Neural crest cell (in vitro differentiated cells): ENCODE measurements around the gene MYH14. TPM values are rescaled to one million over a fixed set of nuclear protein-coding genes. Genes with fewer than 3 reads are reported as not detected.

Experiments
- DNase-seq: peaks from one replicate; pipeline ENCODE4 v3.0.0; 2021; ENCODE audit warnings: low read depth, mixed read lengths, low spot score
- H3K27ac Mint-ChIP-seq: one replicate; pipeline ENCODE4 v1.8.0; 2021; ENCODE audit warnings: mild to moderate bottlenecking, mixed read lengths; ENCODE audit not compliant: unreplicated experiment
- H3K27me3 Mint-ChIP-seq: 2 replicates; pipeline ENCODE4 v1.8.0; 2021; ENCODE audit warnings: low read depth, mild to moderate bottlenecking, mixed read lengths
- H3K36me3 Mint-ChIP-seq: 2 replicates; pipeline ENCODE4 v1.8.0; 2021; ENCODE audit warnings: low read depth, mild to moderate bottlenecking, mixed read lengths
- H3K4me1 Mint-ChIP-seq: 2 replicates; pipeline ENCODE4 v1.8.0; 2021; ENCODE audit warnings: mixed read lengths
- H3K4me3 Mint-ChIP-seq: one replicate; pipeline ENCODE4 v1.8.0; 2021; ENCODE audit warnings: mild to moderate bottlenecking, mixed read lengths
- H3K9me3 Mint-ChIP-seq: 2 replicates; pipeline ENCODE4 v1.8.0; 2021; ENCODE audit warnings: mixed read lengths
- total RNA-seq: library from RNA; stranded (reverse); gene quantifications from 2 replicates; pipeline ENCODE4 v1.2.1, GENCODE V29; 2021
- TF ChIP-seq, protein P1 (sequence below): fragments of 200-600 bp; sonication (generic); conservative IDR thresholded peaks from 2 replicates; pipeline ENCODE4 v1.5.0; 2021; ENCODE audit warnings: antibody characterized with exemption, mild to moderate bottlenecking

Gene MYH14
- total RNA-seq, 1 donor from 2014 or later = 4.7 TPM

DNA sequence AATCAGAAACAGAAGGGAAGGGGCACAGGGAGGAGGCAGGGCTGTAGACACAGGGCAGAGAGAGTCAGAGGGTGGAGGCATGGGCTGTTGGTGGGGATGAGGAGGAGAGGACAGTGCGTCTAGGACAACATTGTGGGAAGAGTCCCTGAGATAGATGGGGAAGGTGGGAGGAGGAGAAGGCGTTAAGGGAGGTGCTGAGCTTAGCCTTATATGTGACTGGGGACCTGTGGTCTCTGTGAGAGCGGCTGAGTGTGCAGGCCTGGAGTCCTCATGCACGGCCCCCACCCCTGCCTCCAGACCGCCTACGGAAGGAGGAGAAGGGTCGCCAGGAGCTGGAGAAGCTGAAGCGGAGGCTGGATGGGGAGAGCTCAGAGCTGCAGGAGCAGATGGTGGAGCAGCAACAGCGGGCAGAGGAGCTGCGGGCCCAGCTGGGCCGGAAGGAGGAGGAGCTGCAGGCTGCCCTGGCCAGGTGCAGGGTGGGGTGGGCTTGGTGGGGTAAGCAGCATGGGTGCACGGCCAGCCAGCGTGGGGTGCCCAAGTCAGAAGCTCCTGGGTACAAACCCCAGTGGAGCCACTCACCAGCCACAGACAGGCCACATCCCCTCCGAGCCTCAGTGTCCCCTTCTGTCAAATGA, 69.0 kb downstream of the MYH14 start:
- no peak for DNase-seq
- no peak overlapping the region for H3K27ac Mint-ChIP-seq
- H3K4me3 Mint-ChIP-seq = no peak overlapping the region
- H3K4me1 Mint-ChIP-seq = no peaks in the 10 kb centered on the region
- no peaks in the 10 kb centered on the region for H3K9me3 Mint-ChIP-seq
- H3K36me3 Mint-ChIP-seq = no peaks in the 10 kb centered on the region
- TF ChIP-seq, protein P1, sequence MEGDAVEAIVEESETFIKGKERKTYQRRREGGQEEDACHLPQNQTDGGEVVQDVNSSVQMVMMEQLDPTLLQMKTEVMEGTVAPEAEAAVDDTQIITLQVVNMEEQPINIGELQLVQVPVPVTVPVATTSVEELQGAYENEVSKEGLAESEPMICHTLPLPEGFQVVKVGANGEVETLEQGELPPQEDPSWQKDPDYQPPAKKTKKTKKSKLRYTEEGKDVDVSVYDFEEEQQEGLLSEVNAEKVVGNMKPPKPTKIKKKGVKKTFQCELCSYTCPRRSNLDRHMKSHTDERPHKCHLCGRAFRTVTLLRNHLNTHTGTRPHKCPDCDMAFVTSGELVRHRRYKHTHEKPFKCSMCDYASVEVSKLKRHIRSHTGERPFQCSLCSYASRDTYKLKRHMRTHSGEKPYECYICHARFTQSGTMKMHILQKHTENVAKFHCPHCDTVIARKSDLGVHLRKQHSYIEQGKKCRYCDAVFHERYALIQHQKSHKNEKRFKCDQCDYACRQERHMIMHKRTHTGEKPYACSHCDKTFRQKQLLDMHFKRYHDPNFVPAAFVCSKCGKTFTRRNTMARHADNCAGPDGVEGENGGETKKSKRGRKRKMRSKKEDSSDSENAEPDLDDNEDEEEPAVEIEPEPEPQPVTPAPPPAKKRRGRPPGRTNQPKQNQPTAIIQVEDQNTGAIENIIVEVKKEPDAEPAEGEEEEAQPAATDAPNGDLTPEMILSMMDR = no peak
- no peaks in the 10 kb centered on the region for H3K27me3 Mint-ChIP-seq

DNA sequence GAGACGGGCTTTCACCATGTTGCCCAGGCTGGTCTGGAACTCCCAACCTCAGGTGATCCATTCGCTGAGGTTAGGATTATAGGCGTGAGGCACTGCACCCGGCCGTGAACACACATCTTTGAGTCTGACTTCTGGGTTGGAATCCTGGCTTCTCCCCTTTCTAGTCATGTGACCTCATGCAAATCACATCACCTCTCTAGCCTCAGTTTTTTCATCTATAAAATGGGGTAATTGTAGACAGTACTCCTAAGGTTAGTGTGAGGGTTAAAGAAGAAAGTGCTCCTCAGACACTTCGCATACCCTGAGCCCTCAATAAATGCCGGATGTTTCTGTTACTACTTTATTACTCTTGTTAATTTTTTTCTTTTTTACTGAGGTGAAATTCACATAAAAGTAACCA, 70.4 kb downstream of the MYH14 start:
- no peaks in the 10 kb centered on the region for H3K4me1 Mint-ChIP-seq
- no peaks in the 10 kb centered on the region for H3K9me3 Mint-ChIP-seq
- H3K27me3 Mint-ChIP-seq = no peaks in the 10 kb centered on the region
- H3K27ac Mint-ChIP-seq = no peak overlapping the region
- H3K4me3 Mint-ChIP-seq = no peak overlapping the region
- no peak for DNase-seq
- no peaks in the 10 kb centered on the region for H3K36me3 Mint-ChIP-seq
- TF ChIP-seq, protein P1 = no peak

DNA sequence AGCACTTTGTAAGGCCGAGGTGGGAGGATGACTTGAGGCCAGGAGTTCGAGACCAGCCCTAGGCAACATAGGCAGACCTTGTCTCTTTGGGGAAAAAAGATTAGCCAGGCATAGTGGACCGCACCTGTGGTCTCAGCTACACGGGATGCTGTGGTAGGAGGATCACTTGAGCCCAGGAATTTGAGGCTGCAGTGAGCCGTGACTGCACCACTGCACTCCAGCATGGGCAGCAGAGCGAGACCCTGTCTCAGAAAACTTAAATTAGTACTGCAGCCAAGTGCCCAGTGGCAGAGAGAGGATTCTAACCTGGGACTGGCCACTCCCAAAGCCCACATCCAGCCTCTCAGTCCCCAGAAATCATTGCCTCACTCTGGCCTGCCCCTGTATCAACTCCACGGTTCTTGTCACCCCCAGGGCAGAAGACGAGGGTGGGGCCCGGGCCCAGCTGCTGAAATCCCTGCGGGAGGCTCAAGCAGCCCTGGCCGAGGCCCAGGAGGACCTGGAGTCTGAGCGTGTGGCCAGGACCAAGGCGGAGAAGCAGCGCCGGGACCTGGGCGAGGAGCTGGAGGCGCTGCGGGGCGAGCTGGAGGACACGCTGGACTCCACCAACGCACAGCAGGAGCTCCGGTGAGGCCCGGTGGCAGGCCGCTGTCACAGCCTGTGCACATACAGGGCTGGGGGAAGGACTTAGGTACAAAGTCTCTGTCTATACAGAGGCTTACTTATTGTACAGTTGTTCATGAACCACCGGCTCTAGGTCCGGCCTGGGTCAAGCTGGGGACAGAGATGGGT, 72.4 kb downstream of the MYH14 start:
- H3K9me3 Mint-ChIP-seq = no peaks in the 10 kb centered on the region
- no peaks in the 10 kb centered on the region for H3K4me1 Mint-ChIP-seq
- H3K4me3 Mint-ChIP-seq = no peak overlapping the region
- H3K27me3 Mint-ChIP-seq = no peaks in the 10 kb centered on the region
- no peaks in the 10 kb centered on the region for H3K36me3 Mint-ChIP-seq
- TF ChIP-seq, protein P1 = no peak
- no peak overlapping the region for H3K27ac Mint-ChIP-seq
- no peak for DNase-seq

DNA sequence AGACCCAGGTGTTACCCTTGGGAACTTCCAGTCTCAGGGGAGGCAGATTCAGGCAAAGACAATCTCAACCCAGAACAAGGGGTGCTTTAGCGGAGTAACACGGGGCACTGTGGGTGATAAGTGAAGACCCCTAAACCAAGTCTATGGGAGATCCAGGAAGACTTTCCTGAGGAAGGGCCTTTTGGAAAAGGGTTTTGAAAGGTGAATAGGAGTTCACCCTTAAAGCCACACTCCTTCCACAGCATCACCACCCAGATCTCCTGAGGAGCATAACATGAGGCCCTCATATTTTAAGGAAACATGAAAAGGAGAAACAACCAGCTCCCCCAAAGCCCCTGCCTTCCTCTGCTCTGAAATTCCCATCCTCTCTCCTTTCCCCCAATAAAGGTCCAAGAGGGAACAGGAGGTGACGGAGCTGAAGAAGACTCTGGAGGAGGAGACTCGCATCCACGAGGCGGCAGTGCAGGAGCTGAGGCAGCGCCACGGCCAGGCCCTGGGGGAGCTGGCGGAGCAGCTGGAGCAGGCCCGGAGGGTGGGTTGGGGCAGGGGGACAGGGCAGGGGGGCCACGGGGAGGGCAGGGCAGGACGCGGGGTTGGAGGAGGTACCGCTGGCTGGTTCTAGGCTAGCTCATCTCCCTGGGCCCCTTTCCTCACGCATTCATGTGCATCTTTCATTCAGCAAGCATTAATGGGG, 73.1 kb downstream of the MYH14 start:
- H3K27me3 Mint-ChIP-seq = no peaks in the 10 kb centered on the region

DNA sequence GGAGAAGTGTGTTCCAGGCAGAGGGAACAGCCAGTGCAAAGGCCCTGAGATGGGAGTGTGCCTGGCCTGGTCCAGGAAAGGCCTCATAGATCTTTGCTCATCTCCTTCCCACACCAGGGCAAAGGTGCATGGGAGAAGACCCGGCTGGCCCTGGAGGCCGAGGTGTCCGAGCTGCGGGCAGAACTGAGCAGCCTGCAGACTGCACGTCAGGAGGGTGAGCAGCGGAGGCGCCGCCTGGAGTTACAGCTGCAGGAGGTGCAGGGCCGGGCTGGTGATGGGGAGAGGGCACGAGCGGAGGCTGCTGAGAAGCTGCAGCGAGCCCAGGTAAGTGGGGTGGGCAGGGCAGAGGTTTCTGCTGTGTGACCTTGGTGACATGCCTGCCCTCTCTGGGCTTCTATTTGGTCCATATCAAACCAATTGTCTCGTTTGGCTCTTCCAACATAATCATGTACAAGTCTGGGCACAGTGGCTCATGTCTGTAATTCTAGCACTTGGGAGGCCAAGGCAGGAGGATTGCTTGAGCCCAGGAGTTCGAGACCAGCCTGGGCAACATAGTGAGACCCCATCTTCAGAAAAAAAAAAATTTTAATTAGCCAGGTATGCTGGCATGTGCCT, 74.7 kb downstream of the MYH14 start:
- H3K27me3 Mint-ChIP-seq = no peaks in the 10 kb centered on the region
- no peaks in the 10 kb centered on the region for H3K9me3 Mint-ChIP-seq
- no peak overlapping the region for H3K4me3 Mint-ChIP-seq
- DNase-seq = no peak
- H3K27ac Mint-ChIP-seq = no peak overlapping the region
- H3K4me1 Mint-ChIP-seq = no peaks in the 10 kb centered on the region
- H3K36me3 Mint-ChIP-seq = no peaks in the 10 kb centered on the region
- TF ChIP-seq, protein P1 = no peak

More for the DNA sequence above, 73.1 kb downstream of the MYH14 start:
- Mint-ChIP-seq H3K4me3 (no peak overlapping the region), H3K4me1 (no peaks in the 10 kb centered on the region), H3K27ac (no peak overlapping the region), H3K36me3 (no peaks in the 10 kb centered on the region), H3K9me3 (no peaks in the 10 kb centered on the region)
- no peak for DNase-seq
- TF ChIP-seq, protein P1 = no peak
